HG02610 (cell line): ENCODE results near the gene PDXP.

Experiments used
- ATAC-seq: cut with Tn5 transposase; IDR thresholded peaks from one replicate; pipeline ENCODE4 v1.9.1; 2021; ENCODE audit warnings: mild to moderate bottlenecking, moderate library complexity; ENCODE audit not compliant: unreplicated experiment

The PDXP gene

GRCh38 chr22:37627545-37627944 is 31.0 kb upstream of the PDXP start:
- no peak for ATAC-seq

GRCh38 chr22:37628830-37629229 is 29.7 kb upstream of the PDXP start:
- ATAC-seq: no peak

- no peak for ATAC-seq
Measured at GRCh38 chr22:37629928-37630327, 28.6 kb upstream of the PDXP start.

- ATAC-seq: no peak
Measured at GRCh38 chr22:37630839-37631435, 27.6 kb upstream of the PDXP start.

GRCh38 chr22:37631448-37632173 is 26.9 kb upstream of the PDXP start:
- ATAC-seq: no peak

- peak; percentile 8 for ATAC-seq
Measured at GRCh38 chr22:37632174-37633088, 26.1 kb upstream of the PDXP start.

GRCh38 chr22:37633089-37633624 is 25.4 kb upstream of the PDXP start:
- ATAC-seq: peak; percentile 53

GRCh38 chr22:37633625-37634416 is 24.7 kb upstream of the PDXP start:
- peak; percentile 47 for ATAC-seq

- ATAC-seq: no peak
Measured at GRCh38 chr22:37634417-37634924, 24.1 kb upstream of the PDXP start.

- no peak for ATAC-seq
Measured at GRCh38 chr22:37635157-37635556, 23.4 kb upstream of the PDXP start.

- ATAC-seq: no peak
Measured at GRCh38 chr22:37636186-37636948, 22.2 kb upstream of the PDXP start.

- no peak for ATAC-seq
Measured at GRCh38 chr22:37636949-37637273, 21.6 kb upstream of the PDXP start.

- no peak for ATAC-seq
Measured at GRCh38 chr22:37638391-37639069, 20.0 kb upstream of the PDXP start.

GRCh38 chr22:37639070-37639760 is 19.3 kb upstream of the PDXP start, which contains the start of gene SH3BP1:
TSS of gene SH3BP1 (plus strand) at chr22:37639669. CDS start at chr22:37639788, 119 bp downstream.
- no peak for ATAC-seq

GRCh38 chr22:37639771-37640590 is 18.5 kb upstream of the PDXP start:
- ATAC-seq: no peak

GRCh38 chr22:37640591-37641560 is 17.6 kb upstream of the PDXP start:
- ATAC-seq: no peak

- no peak for ATAC-seq
Measured at GRCh38 chr22:37641561-37641949, 17.0 kb upstream of the PDXP start.
